ENCODE measurements around the gene ACOT9.

The ACOT9 gene

DNA sequence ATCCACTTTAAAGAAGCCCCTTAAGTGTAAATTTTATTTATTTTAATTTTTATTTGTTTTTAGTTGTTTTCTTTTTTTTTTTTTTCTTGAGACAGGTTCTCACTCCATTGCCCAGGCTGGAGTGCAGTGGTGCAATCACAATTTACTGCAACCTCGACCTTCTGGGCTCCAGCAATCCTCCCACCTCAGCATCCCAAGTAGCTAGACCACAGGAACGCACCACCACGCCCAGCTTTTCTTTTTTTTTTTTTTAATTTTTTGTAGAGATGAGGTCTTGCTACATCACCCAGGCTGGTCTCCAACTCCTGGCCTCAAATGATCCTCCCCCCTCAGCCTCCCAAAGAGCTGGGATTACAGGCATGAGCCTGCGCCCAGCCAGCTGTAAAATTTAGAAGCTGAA, 45.9 kb upstream of the ACOT9 start:
- H3K4me2 ChIP-seq (ENCODE audit: low read depth, low read length, poor library complexity, severe bottlenecking), result no peak overlapping the region
- no peaks in the 10 kb centered on the region for H3K9me3 ChIP-seq (ENCODE audit: insufficient read depth, low read length)
- H3K9ac ChIP-seq (ENCODE audit: low read length), result no peak overlapping the region
- peaks cover 11% of the 10 kb centered on the region for H3K36me3 ChIP-seq (ENCODE audit: low read length)
- H3K9me2 ChIP-seq (replicated peaks; ENCODE audit: insufficient read depth, low read length), result no peaks in the 10 kb centered on the region
- H4K20me1 ChIP-seq (ENCODE audit: low read depth, low read length), result no peaks in the 10 kb centered on the region
- peaks cover 4% of the 10 kb centered on the region; the same call in 1 of the 2 replicates for H3F3A ChIP-seq (ENCODE audit: insufficient read depth)
- H3K27me3 ChIP-seq (ENCODE audit: low read length), result no peaks in the 10 kb centered on the region
- H2AFZ ChIP-seq (ENCODE audit: low read depth, low read length, severe bottlenecking), result no peak overlapping the region
- no peak overlapping the region for H3K4me3 ChIP-seq (ENCODE audit: insufficient read depth, low read length, poor library complexity, severe bottlenecking)
- no peak overlapping the region for H3K27ac ChIP-seq (ENCODE audit: low read depth, low read length)
- H3K79me2 ChIP-seq (ENCODE audit: insufficient read depth, low read length), result peaks cover 4% of the 10 kb centered on the region; the same call in 1 of the 2 replicates
- TF ChIP-seq EZH2phosphoT487 (conservative IDR thresholded peaks at IDR 0.05; ENCODE audit: low read length), result no peak
- TF ChIP-seq, protein P1, sequence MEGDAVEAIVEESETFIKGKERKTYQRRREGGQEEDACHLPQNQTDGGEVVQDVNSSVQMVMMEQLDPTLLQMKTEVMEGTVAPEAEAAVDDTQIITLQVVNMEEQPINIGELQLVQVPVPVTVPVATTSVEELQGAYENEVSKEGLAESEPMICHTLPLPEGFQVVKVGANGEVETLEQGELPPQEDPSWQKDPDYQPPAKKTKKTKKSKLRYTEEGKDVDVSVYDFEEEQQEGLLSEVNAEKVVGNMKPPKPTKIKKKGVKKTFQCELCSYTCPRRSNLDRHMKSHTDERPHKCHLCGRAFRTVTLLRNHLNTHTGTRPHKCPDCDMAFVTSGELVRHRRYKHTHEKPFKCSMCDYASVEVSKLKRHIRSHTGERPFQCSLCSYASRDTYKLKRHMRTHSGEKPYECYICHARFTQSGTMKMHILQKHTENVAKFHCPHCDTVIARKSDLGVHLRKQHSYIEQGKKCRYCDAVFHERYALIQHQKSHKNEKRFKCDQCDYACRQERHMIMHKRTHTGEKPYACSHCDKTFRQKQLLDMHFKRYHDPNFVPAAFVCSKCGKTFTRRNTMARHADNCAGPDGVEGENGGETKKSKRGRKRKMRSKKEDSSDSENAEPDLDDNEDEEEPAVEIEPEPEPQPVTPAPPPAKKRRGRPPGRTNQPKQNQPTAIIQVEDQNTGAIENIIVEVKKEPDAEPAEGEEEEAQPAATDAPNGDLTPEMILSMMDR (IDR thresholded peaks at IDR 0.05; ENCODE audit: insufficient read depth, low read length, poor library complexity, severe bottlenecking), result no peak

DNA sequence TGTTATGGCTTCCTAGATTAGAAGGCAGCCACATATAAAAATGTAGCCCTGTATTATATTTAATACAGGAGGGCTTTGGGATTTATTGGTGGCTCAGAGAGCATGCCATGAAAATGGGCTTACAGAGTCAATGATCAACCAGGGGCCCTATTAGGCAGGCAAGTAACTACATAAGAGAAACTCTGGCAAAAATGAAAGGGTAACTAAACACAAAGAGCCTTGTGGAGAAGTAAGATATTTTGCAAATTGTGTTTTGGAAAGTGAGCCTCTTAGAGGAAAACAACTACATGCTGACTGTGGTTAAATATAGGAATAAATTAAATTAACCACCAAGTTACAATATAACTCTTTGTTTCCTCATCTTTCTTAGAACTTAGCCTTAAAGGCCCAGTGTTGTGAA, 45.4 kb upstream of the ACOT9 start:
- Histone ChIP-seq H3K4me3 (ENCODE audit: insufficient read depth, low read length, poor library complexity, severe bottlenecking) (no peak overlapping the region), H3K9me3 (ENCODE audit: insufficient read depth, low read length) (no peaks in the 10 kb centered on the region), H3K9ac (ENCODE audit: low read length) (no peak overlapping the region), H4K20me1 (ENCODE audit: low read depth, low read length) (no peaks in the 10 kb centered on the region), H3K9me2 (replicated peaks; ENCODE audit: insufficient read depth, low read length) (no peaks in the 10 kb centered on the region), H2AFZ (ENCODE audit: low read depth, low read length, severe bottlenecking) (no peak overlapping the region), H3K79me2 (ENCODE audit: insufficient read depth, low read length) (peaks cover 8% of the 10 kb centered on the region; the same call in 1 of the 2 replicates), H3K27ac (ENCODE audit: low read depth, low read length) (no peak overlapping the region), H3K36me3 (ENCODE audit: low read length) (peaks cover 11% of the 10 kb centered on the region), H3K27me3 (ENCODE audit: low read length) (no peaks in the 10 kb centered on the region), H3K4me2 (ENCODE audit: low read depth, low read length, poor library complexity, severe bottlenecking) (no peak overlapping the region), H3F3A (ENCODE audit: insufficient read depth) (peaks cover 8% of the 10 kb centered on the region; the same call in 1 of the 2 replicates)
- no peak for TF ChIP-seq EZH2phosphoT487 (conservative IDR thresholded peaks at IDR 0.05; ENCODE audit: low read length)
- TF ChIP-seq, protein P1 (IDR thresholded peaks at IDR 0.05; ENCODE audit: insufficient read depth, low read length, poor library complexity, severe bottlenecking), result no peak

DNA sequence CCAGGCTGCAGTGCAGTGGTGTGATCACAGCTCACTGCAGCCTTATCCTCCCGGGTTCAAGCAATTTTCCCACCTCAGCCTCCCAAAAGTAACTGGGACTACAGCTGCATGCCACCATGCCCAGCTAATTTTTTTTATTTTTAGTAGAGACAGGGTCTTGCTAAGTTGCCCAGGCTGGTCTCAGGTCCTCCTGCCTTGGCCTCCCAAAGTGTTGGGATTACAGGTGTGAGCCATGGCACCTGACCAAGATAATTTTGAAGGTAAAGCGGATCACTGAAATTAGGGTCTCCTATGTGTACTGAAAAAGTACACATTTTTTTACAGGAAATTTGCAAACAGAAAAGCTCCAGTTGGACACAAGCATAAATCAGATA, 44.7 kb upstream of the ACOT9 start:
- H3K36me3 ChIP-seq (ENCODE audit: low read length), result peaks cover 11% of the 10 kb centered on the region

More for the DNA sequence above, 44.7 kb upstream of the ACOT9 start:
- no peak overlapping the region for H3K4me2 ChIP-seq (ENCODE audit: low read depth, low read length, poor library complexity, severe bottlenecking)
- no peaks in the 10 kb centered on the region for H3K9me3 ChIP-seq (ENCODE audit: insufficient read depth, low read length)
- H3K27me3 ChIP-seq (ENCODE audit: low read length), result no peaks in the 10 kb centered on the region
- H3K4me3 ChIP-seq (ENCODE audit: insufficient read depth, low read length, poor library complexity, severe bottlenecking), result no peak overlapping the region
- no peak overlapping the region for H2AFZ ChIP-seq (ENCODE audit: low read depth, low read length, severe bottlenecking)
- no peak overlapping the region for H3K9ac ChIP-seq (ENCODE audit: low read length)
- TF ChIP-seq, protein P1 (IDR thresholded peaks at IDR 0.05; ENCODE audit: insufficient read depth, low read length, poor library complexity, severe bottlenecking), result no peak
- no peak for TF ChIP-seq EZH2phosphoT487 (conservative IDR thresholded peaks at IDR 0.05; ENCODE audit: low read length)
- peaks cover 8% of the 10 kb centered on the region; the same call in 1 of the 2 replicates for H3F3A ChIP-seq (ENCODE audit: insufficient read depth)
- H4K20me1 ChIP-seq (ENCODE audit: low read depth, low read length), result no peaks in the 10 kb centered on the region
- peaks cover 8% of the 10 kb centered on the region; the same call in 1 of the 2 replicates for H3K79me2 ChIP-seq (ENCODE audit: insufficient read depth, low read length)
- no peaks in the 10 kb centered on the region for H3K9me2 ChIP-seq (replicated peaks; ENCODE audit: insufficient read depth, low read length)
- H3K27ac ChIP-seq (ENCODE audit: low read depth, low read length), result no peak overlapping the region
